SH-SY5Y (cell line): ENCODE results near the gene PIGP.

Source experiments
- GATA2 ChIP-seq: IDR thresholded peaks from 2 replicates; pipeline ENCODE4 v1.6.1; 2011; ENCODE audit warnings: mild to moderate bottlenecking, low read depth, low read length
- GATA3 ChIP-seq: IDR thresholded peaks from 2 replicates; pipeline ENCODE4 v1.6.1; 2011; ENCODE audit warnings: low read depth, mild to moderate bottlenecking, low read length, moderate library complexity

- no peak for TF ChIP-seq GATA2
- TF ChIP-seq GATA3: no peak
These were observed 12.6 kb downstream of the PIGP start for GRCh38 chr21:37060296-37060695.
